Natural killer cell (primary cell): ENCODE measurements around the gene LRRTM1. TPM values are rescaled to one million over a fixed set of nuclear protein-coding genes. Genes with fewer than 3 reads are reported as not detected.

Source experiments
- ATAC-seq, 3 donors: fragments of 150-1000 bp in 2 of 3; fragments of 200-7000 bp in 1 of 3; cut with Tn5 transposase; 1 replicate in 1 of 3; 2 replicates in 2 of 3; pipeline ENCODE4 v1.10.0; 2021; ENCODE audit warnings: mild to moderate bottlenecking in 2 of 3, moderate library complexity in 2 of 3
- DNase-seq, 2 donors: peaks; one replicate each; pipeline versions ENCODE4 v3.0.0 to v3.0.0-alpha.2; 2013 to 2021; ENCODE audit warnings: mixed read lengths in 1 of 2
- H3K27ac ChIP-seq: one replicate; pipeline ENCODE4 v1.5.1; 2013; ENCODE audit warnings: mild to moderate bottlenecking, low read length
- H3K27me3 ChIP-seq: one replicate; pipeline ENCODE4 v1.6.1; 2013; ENCODE audit warnings: low read length; ENCODE audit not compliant: control insufficient read depth, insufficient read depth
- H3K36me3 ChIP-seq: one replicate; pipeline ENCODE4 v1.6.1; 2013; ENCODE audit warnings: low read length; ENCODE audit not compliant: control insufficient read depth, insufficient read depth
- H3K4me1 ChIP-seq: one replicate; pipeline ENCODE4 v1.6.1; 2013; ENCODE audit warnings: low read length; ENCODE audit not compliant: control insufficient read depth, insufficient read depth
- H3K4me3 ChIP-seq: one replicate; pipeline ENCODE4 v1.5.1; 2013; ENCODE audit warnings: low read length
- H3K9me3 ChIP-seq: one replicate; pipeline ENCODE4 v1.6.1; 2013; ENCODE audit warnings: low read length; ENCODE audit not compliant: control insufficient read depth, insufficient read depth
- H3K27ac Mint-ChIP-seq, 2 donors: one replicate each; pipeline ENCODE4 v1.8.0; 2022; ENCODE audit warnings: mild to moderate bottlenecking in 2 of 2, mixed read lengths in 2 of 2, moderate library complexity in 1 of 2
- H3K27me3 Mint-ChIP-seq, 2 donors: one replicate each; pipeline ENCODE4 v1.8.0; 2022; ENCODE audit warnings: low read depth in 2 of 2, mixed read lengths in 2 of 2
- H3K36me3 Mint-ChIP-seq: one replicate; pipeline ENCODE4 v1.8.0; 2022; ENCODE audit warnings: mixed read lengths
- H3K4me1 Mint-ChIP-seq, 2 donors: one replicate each; pipeline ENCODE4 v1.8.0; 2022; ENCODE audit warnings: mixed read lengths in 2 of 2
- H3K4me3 Mint-ChIP-seq: one replicate; pipeline ENCODE4 v1.8.0; 2022; ENCODE audit warnings: mild to moderate bottlenecking, moderate library complexity, mixed read lengths
- H3K9me3 Mint-ChIP-seq, 2 donors: one replicate each; pipeline ENCODE4 v1.8.0; 2022; ENCODE audit warnings: mixed read lengths in 2 of 2
- WGBS: methylation state at CpG from one replicate; pipeline ENCODE4 v1.1.7; 2013; ENCODE audit warnings: missing lambda C conversion rate; ENCODE audit not compliant: insufficient coverage; 5-methylcytosine and 5-hydroxymethylcytosine counted together
- intact Hi-C: fragments of 100-400 bp; cut with micrococcal nuclease; formaldehyde crosslinking; loops from one replicate; pipeline ENCODE4 v1.14.2; 2022
- total RNA-seq, 4 donors: library from RNA; stranded (reverse); fragments of 120-200 nt in 1 of 4; gene quantifications; one replicate each; pipeline versions ENCODE4 v1.2.3 to v1.2.4, GENCODE V29; 2013 to 2022
- TF ChIP-seq, protein P1 (sequence below): fragments of 200-600 bp; IDR thresholded peaks from one replicate; pipeline ENCODE4 v1.8.0; 2022; ENCODE audit warnings: antibody characterized with exemption

LRRTM1 gene
- total RNA-seq, 3 donors from 2014 or later (not counting 1 experiment from before 2014, with no cell fraction given) = not detected

DNA sequence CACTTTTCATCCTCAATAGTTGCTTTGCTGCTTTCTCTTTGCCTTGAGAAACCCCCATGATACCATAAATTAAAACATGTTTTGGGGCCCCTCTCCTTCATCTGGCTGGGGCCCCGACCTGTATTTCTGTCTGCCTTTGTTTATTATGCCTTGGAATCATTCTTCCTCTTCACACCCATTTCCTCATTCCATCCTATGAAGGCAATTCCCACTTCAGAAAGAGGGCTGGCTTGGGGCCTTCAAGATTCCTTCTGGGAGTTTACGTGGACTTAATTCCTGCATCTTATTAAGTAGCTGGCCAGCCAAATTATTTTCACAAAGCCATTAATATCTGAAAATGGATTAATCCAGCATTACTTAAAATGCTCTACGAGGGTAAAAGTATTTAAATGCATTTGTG is 6.8 kb upstream of the LRRTM1 start:
- no peaks in the 10 kb centered on the region for H3K36me3 ChIP-seq
- Mint-ChIP-seq H3K36me3 (no peaks in the 10 kb centered on the region), H3K4me3 (no peak overlapping the region), H3K4me1 (no peaks in the 10 kb centered on the region), H3K9me3 (peaks cover 17 to 19% of the 10 kb centered on the region in 2 donors), H3K27me3 (peaks cover 0 to 2% of the 10 kb centered on the region in 2 donors), H3K27ac (no peak overlapping the region)
- no peaks in the 10 kb centered on the region for H3K27me3 ChIP-seq
- WGBS = 71% methylated on average over 3 of the region's 3 CpGs
- DNase-seq (no peak), ATAC-seq (no peak)
- intact Hi-C loops = no loop called here
- H3K27ac ChIP-seq = no peak overlapping the region
- TF ChIP-seq, protein P1, sequence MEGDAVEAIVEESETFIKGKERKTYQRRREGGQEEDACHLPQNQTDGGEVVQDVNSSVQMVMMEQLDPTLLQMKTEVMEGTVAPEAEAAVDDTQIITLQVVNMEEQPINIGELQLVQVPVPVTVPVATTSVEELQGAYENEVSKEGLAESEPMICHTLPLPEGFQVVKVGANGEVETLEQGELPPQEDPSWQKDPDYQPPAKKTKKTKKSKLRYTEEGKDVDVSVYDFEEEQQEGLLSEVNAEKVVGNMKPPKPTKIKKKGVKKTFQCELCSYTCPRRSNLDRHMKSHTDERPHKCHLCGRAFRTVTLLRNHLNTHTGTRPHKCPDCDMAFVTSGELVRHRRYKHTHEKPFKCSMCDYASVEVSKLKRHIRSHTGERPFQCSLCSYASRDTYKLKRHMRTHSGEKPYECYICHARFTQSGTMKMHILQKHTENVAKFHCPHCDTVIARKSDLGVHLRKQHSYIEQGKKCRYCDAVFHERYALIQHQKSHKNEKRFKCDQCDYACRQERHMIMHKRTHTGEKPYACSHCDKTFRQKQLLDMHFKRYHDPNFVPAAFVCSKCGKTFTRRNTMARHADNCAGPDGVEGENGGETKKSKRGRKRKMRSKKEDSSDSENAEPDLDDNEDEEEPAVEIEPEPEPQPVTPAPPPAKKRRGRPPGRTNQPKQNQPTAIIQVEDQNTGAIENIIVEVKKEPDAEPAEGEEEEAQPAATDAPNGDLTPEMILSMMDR = no peak
- no peaks in the 10 kb centered on the region for H3K4me1 ChIP-seq
- H3K4me3 ChIP-seq = no peak overlapping the region
- no peaks in the 10 kb centered on the region for H3K9me3 ChIP-seq

DNA sequence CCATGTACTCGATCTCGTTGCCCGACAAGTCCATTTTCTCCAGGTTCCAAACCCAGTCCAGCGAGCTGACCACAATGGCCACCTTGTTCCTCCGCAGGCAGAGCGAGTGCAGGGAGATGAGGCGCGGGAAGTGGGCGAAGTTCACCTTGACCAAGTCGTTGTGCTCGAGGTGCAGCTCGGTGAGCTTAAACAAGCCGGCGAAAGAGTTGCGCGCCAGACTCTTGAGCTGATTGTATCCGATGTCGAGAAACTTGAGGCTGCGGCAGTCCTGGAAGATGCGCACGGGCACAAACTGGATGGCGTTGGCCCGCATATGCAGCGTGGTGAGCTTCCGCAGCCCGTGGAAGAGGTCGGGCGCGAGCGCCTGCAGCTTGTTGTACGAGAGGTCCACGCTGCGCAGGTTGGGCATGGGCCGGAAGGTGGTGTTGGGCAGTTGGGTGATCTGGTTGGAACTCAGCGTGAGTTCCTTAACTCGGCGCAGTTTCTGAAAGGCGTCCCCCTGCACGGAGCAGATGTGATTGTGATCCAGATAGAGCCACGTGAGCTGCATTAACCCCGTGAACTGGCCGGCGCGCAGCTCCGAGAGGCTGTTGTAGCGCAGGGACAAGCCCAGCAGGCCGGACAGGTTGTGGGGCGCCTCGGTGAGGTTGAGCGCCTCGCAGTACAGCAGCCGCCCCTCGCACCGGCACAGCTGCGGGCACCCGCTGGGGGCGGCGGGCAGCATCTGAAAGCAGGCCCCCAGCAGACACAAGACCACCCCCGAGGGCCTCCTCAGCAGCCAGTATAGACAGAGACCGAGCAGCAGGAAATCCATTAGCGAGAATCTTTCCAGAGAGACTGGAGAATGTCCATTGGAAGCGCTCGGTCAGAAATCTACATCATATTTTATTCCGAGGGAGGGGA is 1.3 kb downstream of the LRRTM1 start:
- DNase-seq (no peak), ATAC-seq (no peak)
- H3K27me3 Mint-ChIP-seq = peaks cover 21 to 28% of the 10 kb centered on the region in 2 donors
- H3K9me3 Mint-ChIP-seq = peaks cover 6 to 12% of the 10 kb centered on the region in 2 donors
- H3K27ac ChIP-seq = no peak overlapping the region
- H3K4me3 ChIP-seq = no peak overlapping the region
- H3K36me3 ChIP-seq = no peaks in the 10 kb centered on the region
- H3K27ac Mint-ChIP-seq = no peak overlapping the region
- peaks cover 6% of the 10 kb centered on the region for H3K36me3 Mint-ChIP-seq
- H3K27me3 ChIP-seq = peaks cover 21% of the 10 kb centered on the region
- no peak overlapping the region for H3K4me3 Mint-ChIP-seq
- TF ChIP-seq, protein P1 = no peak
- no peaks in the 10 kb centered on the region for H3K4me1 Mint-ChIP-seq
- intact Hi-C loops = no loop called here
- WGBS = 7% methylated on average over 61 of the region's 64 CpGs
- H3K9me3 ChIP-seq = peaks cover 8% of the 10 kb centered on the region
- H3K4me1 ChIP-seq = no peaks in the 10 kb centered on the region

DNA sequence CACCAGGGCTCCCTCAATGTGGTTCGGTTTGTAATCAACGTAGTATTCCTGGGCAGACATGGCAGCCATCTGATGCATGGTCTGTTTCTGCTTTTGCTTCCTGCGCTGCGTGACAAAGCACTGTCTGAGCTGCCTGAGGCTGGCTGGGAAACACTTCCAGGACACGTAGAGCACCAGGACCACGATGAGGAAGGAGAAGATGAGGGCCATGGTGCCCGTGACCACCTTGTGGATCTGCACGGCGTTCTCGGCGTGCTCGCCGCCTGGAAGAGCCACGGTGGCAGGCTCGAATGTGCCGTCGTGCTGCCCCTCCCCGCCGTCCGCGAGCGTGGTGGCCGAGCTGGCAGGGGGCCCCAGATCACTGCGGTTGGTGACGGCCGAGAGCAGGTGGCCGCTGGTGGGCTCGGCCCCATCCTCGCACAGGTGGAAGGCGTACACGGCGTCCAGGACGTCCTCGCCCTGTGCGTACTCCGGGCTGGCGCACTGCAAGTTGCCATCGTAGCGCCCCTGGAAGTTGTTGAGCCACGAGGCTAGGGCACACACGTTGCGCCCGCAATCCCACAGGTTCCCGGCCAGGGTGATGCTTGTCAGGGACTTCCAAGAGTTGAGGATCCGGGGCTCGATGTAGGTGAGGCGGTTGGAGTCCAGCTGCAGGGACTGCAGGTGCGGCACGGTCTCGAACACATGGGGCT is 2.1 kb downstream of the LRRTM1 start:
- Histone ChIP-seq H3K36me3 (no peaks in the 10 kb centered on the region), H3K4me1 (no peaks in the 10 kb centered on the region), H3K27ac (no peak overlapping the region), H3K27me3 (peaks cover 21% of the 10 kb centered on the region), H3K4me3 (no peak overlapping the region), H3K9me3 (peaks cover 8% of the 10 kb centered on the region)
- H3K27me3 Mint-ChIP-seq = peaks cover 21 to 28% of the 10 kb centered on the region in 2 donors
- H3K36me3 Mint-ChIP-seq = peaks cover 6% of the 10 kb centered on the region
- TF ChIP-seq, protein P1 = no peak
- WGBS = 7% methylated on average over 50 of the region's 50 CpGs
- intact Hi-C loops = no loop called here
- H3K27ac Mint-ChIP-seq = no peak overlapping the region
- DNase-seq = no peak
- H3K9me3 Mint-ChIP-seq = peaks cover 6 to 8% of the 10 kb centered on the region in 2 donors
- no peak overlapping the region for H3K4me3 Mint-ChIP-seq
- no peak for ATAC-seq
- H3K4me1 Mint-ChIP-seq = no peaks in the 10 kb centered on the region
